SK-N-SH (cell line): ENCODE data around the gene BCAS4. TPM values are rescaled to one million over a fixed set of nuclear protein-coding genes. Genes with fewer than 3 reads are reported as not detected.
"Not testable (repeated sequence)": the region's sequence is repeated elsewhere in the genome, so short reads cannot be mapped to it uniquely, and the experiment has no call there.

ENCODE experiments used
- CTCF ChIA-PET: fragments of 300-600, 350-600 bp; formaldehyde crosslinking; extraction: SDS; loops from one replicate; lab custom pipeline; 2021; lab: Yijun Ruan, JAX
- POLR2A ChIA-PET: fragments of 350-600 bp; sonication (Branson Sonifier 250); formaldehyde crosslinking; extraction: SDS; loops from one replicate; lab custom pipeline; 2020; ENCODE audit warnings: antibody characterized with exemption, inconsistent platforms; lab: Yijun Ruan, JAX
- DNase-seq: peaks from one replicate; pipeline ENCODE4 v3.0.0; 2012
- H2AFZ ChIP-seq: fragments of 200-600 bp; sonication (generic); 2 replicates; pipeline ENCODE4 v1.8.1; 2016; ENCODE audit warnings: antibody characterized with exemption, mild to moderate bottlenecking, low read depth
- H3F3A ChIP-seq: fragments of 200-600 bp; sonication (generic); replicated peaks from 2 replicates; pipeline ENCODE3; 2016; ENCODE audit warnings: antibody characterized with exemption, mild to moderate bottlenecking; ENCODE audit not compliant: insufficient read depth
- H3K27ac ChIP-seq, 2 experiments: fragments of 200-500 bp in 1 of 2; fragments of 200-600 bp in 1 of 2; sonication (Bioruptor generic) in 1 of 2; sonication (generic), shearing (Covaris generic) in 1 of 2; 2 replicates each; pipeline versions ENCODE4 v1.5.1 to v1.6.1; 2014 to 2016; ENCODE audit warnings: low read depth in 2 of 2, inconsistent platforms in 1 of 2, low read length in 1 of 2, mild to moderate bottlenecking in 1 of 2, mixed read lengths in 1 of 2
- H3K27me3 ChIP-seq: fragments of 200-600 bp; sonication (generic), shearing (Covaris generic); 2 replicates; pipeline ENCODE4 v1.6.1; 2016; ENCODE audit warnings: mixed run types; ENCODE audit not compliant: insufficient read depth
- H3K36me3 ChIP-seq, 2 experiments: fragments of 200-500 bp in 1 of 2; fragments of 200-600 bp in 1 of 2; sonication (Bioruptor generic) in 1 of 2; sonication (generic) in 1 of 2; replicated peaks in 1 of 2; 2 replicates each; pipeline versions ENCODE3 to v1.5.1; 2014 to 2016; ENCODE audit warnings: low read length in 1 of 2, mild to moderate bottlenecking in 1 of 2; ENCODE audit not compliant: insufficient read depth in 2 of 2, control insufficient read depth in 1 of 2
- H3K4me1 ChIP-seq, 2 experiments: fragments of 200-500 bp in 1 of 2; fragments of 200-600 bp in 1 of 2; sonication (Bioruptor generic) in 1 of 2; sonication (generic), shearing (Covaris generic) in 1 of 2; 2 replicates each; pipeline versions ENCODE4 v1.5.1 to v1.6.1; 2014 to 2016; ENCODE audit warnings: low read depth in 1 of 2, low read length in 1 of 2, mixed run types in 1 of 2; ENCODE audit not compliant: insufficient read depth in 2 of 2, control insufficient read depth in 1 of 2
- H3K4me2 ChIP-seq: fragments of 200-600 bp; sonication (generic), shearing (Covaris generic); 2 replicates; pipeline ENCODE4 v1.6.1; 2017; ENCODE audit warnings: mixed run types
- H3K4me3 ChIP-seq, 2 experiments: fragments of 200-500 bp in 1 of 2; fragments of 200-600 bp in 1 of 2; sonication (Bioruptor generic) in 1 of 2; sonication (generic), shearing (Covaris generic) in 1 of 2; 2 replicates each; pipeline versions ENCODE4 v1.5.1 to v1.8.1; 2014 to 2016; ENCODE audit warnings: low read depth in 2 of 2, inconsistent platforms in 1 of 2, low read length in 1 of 2, mild to moderate bottlenecking in 1 of 2, mixed read lengths in 1 of 2, moderate library complexity in 1 of 2
- H3K79me2 ChIP-seq: fragments of 200-600 bp; sonication (generic); 2 replicates; pipeline ENCODE4 v1.8.1; 2017; ENCODE audit warnings: mild to moderate bottlenecking; ENCODE audit not compliant: insufficient read depth
- H3K9ac ChIP-seq: fragments of 200-600 bp; sonication (generic); 2 replicates; pipeline ENCODE4 v1.6.1; 2017; ENCODE audit warnings: mixed run types
- H3K9me2 ChIP-seq: fragments of 200-600 bp; sonication (generic); 2 replicates; pipeline ENCODE4 v1.6.1; 2017; ENCODE audit warnings: mixed run types
- H3K9me3 ChIP-seq: fragments of 200-600 bp; sonication (generic); 2 replicates; pipeline ENCODE4 v1.6.1; 2017; ENCODE audit warnings: mixed run types, mild to moderate bottlenecking, moderate library complexity
- H4K20me1 ChIP-seq: fragments of 200-600 bp; sonication (generic); 2 replicates; pipeline ENCODE4 v1.6.1; 2017; ENCODE audit warnings: mild to moderate bottlenecking, mixed run types; ENCODE audit not compliant: insufficient read depth
- CTCF ChIP-seq: fragments of 200-600 bp; sonication (generic); IDR thresholded peaks from 2 replicates; pipeline ENCODE4 v1.6.1; 2017; ENCODE audit warnings: antibody characterized with exemption, mild to moderate bottlenecking, moderate library complexity
- ELF1 ChIP-seq: IDR thresholded peaks from 2 replicates; pipeline ENCODE4 v1.4.0; 2012
- EZH2phosphoT487 ChIP-seq: fragments of 200-600 bp; sonication (generic); IDR thresholded peaks from 2 replicates; pipeline ENCODE4 v1.6.1; 2017; ENCODE audit warnings: low read depth, mixed run types, mild to moderate bottlenecking, antibody characterized with exemption, moderate library complexity, borderline replicate concordance
- FOXJ3 ChIP-seq: sonication (generic); formaldehyde crosslinking; IDR thresholded peaks from 2 replicates; pipeline ENCODE4 v1.5.1; 2020; ENCODE audit warnings: mild to moderate bottlenecking, missing genetic modification reagents
- FOXM1 ChIP-seq: IDR thresholded peaks from 2 replicates; pipeline ENCODE4 v1.4.0; 2012; ENCODE audit warnings: low read depth, mild to moderate bottlenecking
- GABPA ChIP-seq: IDR thresholded peaks from 2 replicates; pipeline ENCODE4 v1.4.0; 2012; ENCODE audit warnings: low read depth, mild to moderate bottlenecking
- JUND ChIP-seq: IDR thresholded peaks from 2 replicates; pipeline ENCODE4 v1.4.0; 2012
- POLR2AphosphoS5 ChIP-seq: IDR thresholded peaks from 2 replicates; pipeline ENCODE4 v1.6.1; 2012; ENCODE audit warnings: low read depth, low read length
- RCOR1 ChIP-seq: fragments of 150-350 bp; IDR thresholded peaks from 2 replicates; pipeline ENCODE4 v1.6.1; 2017; ENCODE audit warnings: antibody characterized with exemption, low read length
- RFX5 ChIP-seq: IDR thresholded peaks from 2 replicates; pipeline ENCODE4 v1.6.1; 2012; ENCODE audit warnings: mild to moderate bottlenecking, improper control_type of control experiment, low read length
- SIN3A ChIP-seq: IDR thresholded peaks from 2 replicates; pipeline ENCODE4 v1.6.1; 2012; ENCODE audit warnings: low read depth, mild to moderate bottlenecking, low read length, moderate library complexity, borderline replicate concordance
- SMC3 ChIP-seq: IDR thresholded peaks from 2 replicates; pipeline ENCODE4 v1.6.1; 2012; ENCODE audit warnings: low read depth, low read length, improper control_type of control experiment
- TEAD4 ChIP-seq: IDR thresholded peaks from 2 replicates; pipeline ENCODE4 v1.4.0; 2012; ENCODE audit warnings: mild to moderate bottlenecking, borderline replicate concordance; ENCODE audit not compliant: insufficient read depth
- YY1 ChIP-seq: IDR thresholded peaks from 2 replicates; pipeline ENCODE4 v1.4.0; 2012; ENCODE audit warnings: low read depth, mild to moderate bottlenecking
- WGBS: methylation state at CpG from one replicate; pipeline ENCODE4 v1.1.6; 2017; ENCODE audit warnings: low lambda C conversion rate; 5-methylcytosine and 5-hydroxymethylcytosine counted together
- polyA plus RNA-seq, 3 experiments: library from polyadenylated mRNA; depleted of rRNA; stranded (reverse); fragments of >200 nt; gene quantifications; 2 replicates each; pipeline ENCODE4 v1.2.3, GENCODE V29; 2012
- TF ChIP-seq, protein P1 (sequence below): IDR thresholded peaks from 2 replicates; pipeline ENCODE4; 2012
- TF ChIP-seq, protein P2 (sequence below): IDR thresholded peaks from 2 replicates; pipeline ENCODE4 v1.4.0; 2012; ENCODE audit warnings: low read depth, borderline replicate concordance
- TF ChIP-seq, protein P3 (sequence below): fragments of 150-350 bp; IDR thresholded peaks from 2 replicates; pipeline ENCODE4 v1.6.1; 2016; ENCODE audit warnings: mild to moderate bottlenecking, low read depth, low read length

BCAS4 gene
- polyA plus RNA-seq, 1 of the 3 experiments (the other 2 are of a cell fraction) = 43.8 TPM

DNA sequence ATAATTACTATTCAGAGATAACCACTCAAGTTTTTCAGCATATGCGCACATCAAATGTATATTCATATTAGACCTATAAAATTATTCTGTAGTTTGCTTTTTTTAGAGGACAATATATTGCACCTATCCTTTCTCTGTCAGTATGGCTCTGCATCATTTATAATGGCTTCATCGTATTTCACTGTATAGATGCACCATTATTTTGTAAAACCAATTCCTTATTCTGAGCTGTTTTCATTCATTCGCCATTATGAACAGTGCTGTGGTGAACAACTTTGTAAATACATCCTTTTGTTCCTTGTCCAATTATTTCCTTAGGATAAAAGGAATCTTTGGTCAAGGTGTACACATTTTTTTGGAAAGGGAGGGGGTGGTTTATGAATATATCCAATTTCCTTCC lies 29.2 kb upstream of the BCAS4 start:
- TF ChIP-seq GABPA = no peak
- TF ChIP-seq TEAD4 = no peak
- no peak for TF ChIP-seq EZH2phosphoT487
- TF ChIP-seq FOXM1 = no peak
- no peak for TF ChIP-seq POLR2AphosphoS5
- TF ChIP-seq, protein P1, sequence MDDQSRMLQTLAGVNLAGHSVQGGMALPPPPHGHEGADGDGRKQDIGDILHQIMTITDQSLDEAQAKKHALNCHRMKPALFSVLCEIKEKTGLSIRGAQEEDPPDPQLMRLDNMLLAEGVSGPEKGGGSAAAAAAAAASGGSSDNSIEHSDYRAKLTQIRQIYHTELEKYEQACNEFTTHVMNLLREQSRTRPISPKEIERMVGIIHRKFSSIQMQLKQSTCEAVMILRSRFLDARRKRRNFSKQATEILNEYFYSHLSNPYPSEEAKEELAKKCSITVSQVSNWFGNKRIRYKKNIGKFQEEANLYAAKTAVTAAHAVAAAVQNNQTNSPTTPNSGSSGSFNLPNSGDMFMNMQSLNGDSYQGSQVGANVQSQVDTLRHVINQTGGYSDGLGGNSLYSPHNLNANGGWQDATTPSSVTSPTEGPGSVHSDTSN = no peak
- no peak for TF ChIP-seq SIN3A
- no peak for TF ChIP-seq ELF1
- no peak for TF ChIP-seq CTCF
- TF ChIP-seq SMC3 = no peak
- TF ChIP-seq RFX5 = no peak
- no peak for TF ChIP-seq JUND
- TF ChIP-seq YY1 = no peak
- no peak for TF ChIP-seq RCOR1
- TF ChIP-seq, protein P2, sequence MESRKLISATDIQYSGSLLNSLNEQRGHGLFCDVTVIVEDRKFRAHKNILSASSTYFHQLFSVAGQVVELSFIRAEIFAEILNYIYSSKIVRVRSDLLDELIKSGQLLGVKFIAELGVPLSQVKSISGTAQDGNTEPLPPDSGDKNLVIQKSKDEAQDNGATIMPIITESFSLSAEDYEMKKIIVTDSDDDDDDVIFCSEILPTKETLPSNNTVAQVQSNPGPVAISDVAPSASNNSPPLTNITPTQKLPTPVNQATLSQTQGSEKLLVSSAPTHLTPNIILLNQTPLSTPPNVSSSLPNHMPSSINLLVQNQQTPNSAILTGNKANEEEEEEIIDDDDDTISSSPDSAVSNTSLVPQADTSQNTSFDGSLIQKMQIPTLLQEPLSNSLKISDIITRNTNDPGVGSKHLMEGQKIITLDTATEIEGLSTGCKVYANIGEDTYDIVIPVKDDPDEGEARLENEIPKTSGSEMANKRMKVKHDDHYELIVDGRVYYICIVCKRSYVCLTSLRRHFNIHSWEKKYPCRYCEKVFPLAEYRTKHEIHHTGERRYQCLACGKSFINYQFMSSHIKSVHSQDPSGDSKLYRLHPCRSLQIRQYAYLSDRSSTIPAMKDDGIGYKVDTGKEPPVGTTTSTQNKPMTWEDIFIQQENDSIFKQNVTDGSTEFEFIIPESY = no peak
- TF ChIP-seq FOXJ3 (CRISPR knock-in tag) = no peak
- TF ChIP-seq, protein P3, sequence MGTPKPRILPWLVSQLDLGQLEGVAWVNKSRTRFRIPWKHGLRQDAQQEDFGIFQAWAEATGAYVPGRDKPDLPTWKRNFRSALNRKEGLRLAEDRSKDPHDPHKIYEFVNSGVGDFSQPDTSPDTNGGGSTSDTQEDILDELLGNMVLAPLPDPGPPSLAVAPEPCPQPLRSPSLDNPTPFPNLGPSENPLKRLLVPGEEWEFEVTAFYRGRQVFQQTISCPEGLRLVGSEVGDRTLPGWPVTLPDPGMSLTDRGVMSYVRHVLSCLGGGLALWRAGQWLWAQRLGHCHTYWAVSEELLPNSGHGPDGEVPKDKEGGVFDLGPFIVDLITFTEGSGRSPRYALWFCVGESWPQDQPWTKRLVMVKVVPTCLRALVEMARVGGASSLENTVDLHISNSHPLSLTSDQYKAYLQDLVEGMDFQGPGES = no peak
- no peak overlapping the region for H3K4me3 ChIP-seq
- no peaks in the 10 kb centered on the region for H3K9me3 ChIP-seq
- no peak for DNase-seq
- H3K9ac ChIP-seq = no peak overlapping the region
- 70% methylated on average over 3 of the region's 3 CpGs for WGBS
- H3K4me1 ChIP-seq = peaks cover 10 to 30% of the 10 kb centered on the region in 2 experiments; a peak in 3 of 4 replicates
- CTCF ChIA-PET = interaction anchor here (0.9 to 1.4 kb wide), 3 partner anchors 14 to 115 kb away, joined by 3 to 4 read pairs (median 4); no protein-coding TSS in a partner anchor
- H3K36me3 ChIP-seq = no peaks in the 10 kb centered on the region
- no peak overlapping the region for H3K27ac ChIP-seq
- H3K9me2 ChIP-seq = no peaks in the 10 kb centered on the region
- no peaks in the 10 kb centered on the region for H3K27me3 ChIP-seq
- POLR2A ChIA-PET = no interaction called here
- H4K20me1 ChIP-seq = no peaks in the 10 kb centered on the region
- H3K79me2 ChIP-seq = no peaks in the 10 kb centered on the region
- no peak overlapping the region for H3K4me2 ChIP-seq
- peaks cover 21% of the 10 kb centered on the region for H3F3A ChIP-seq
- no peak overlapping the region for H2AFZ ChIP-seq

DNA sequence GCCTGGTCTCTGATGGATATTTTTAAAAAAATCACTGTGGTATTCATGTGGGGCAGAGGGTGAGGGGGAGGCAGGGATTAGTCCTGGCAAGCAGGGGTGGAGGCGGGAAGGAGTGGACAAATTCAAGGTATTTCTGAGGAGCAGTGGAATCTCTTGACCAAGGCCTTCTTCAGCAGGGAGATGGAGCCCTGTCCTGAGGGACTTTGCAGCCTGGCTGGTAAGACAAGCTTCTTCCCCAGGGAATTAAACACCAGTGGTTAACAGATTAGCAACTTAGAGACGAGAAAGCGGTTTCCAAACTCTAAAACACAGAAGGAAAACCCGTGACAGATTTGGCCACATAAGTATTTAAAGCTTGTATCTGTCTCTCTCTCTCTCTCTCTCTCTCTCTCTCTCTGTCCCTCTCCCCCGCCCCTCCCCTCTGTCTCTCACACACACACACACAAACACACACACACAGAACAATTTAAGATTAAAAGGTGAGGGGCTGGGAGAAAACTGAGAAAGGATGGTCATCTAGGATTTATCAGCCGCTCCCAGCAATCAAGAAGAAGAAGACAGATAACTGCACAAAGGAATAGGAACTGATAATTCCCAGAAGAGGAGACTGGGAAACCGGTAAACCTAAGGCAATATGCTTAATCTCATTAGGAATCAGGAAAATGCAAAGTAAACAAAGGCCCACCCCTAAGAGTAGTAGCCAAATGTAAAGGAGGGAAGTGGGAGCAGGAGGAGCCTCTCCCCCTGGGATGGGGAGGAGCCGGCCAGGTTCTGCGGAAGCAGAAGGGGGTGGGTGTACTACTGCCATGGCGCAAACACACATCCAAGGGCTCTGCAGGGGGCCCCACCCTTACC lies 27.7 kb upstream of the BCAS4 start:
- CTCF ChIA-PET = interaction anchor here (1.2 to 2.1 kb wide), 3 partner anchors 18 to 28 kb away, joined by 3 to 8 read pairs (median 6); partner anchors contain the start of gene BCAS4
- WGBS = 79% methylated on average over 7 of the region's 10 CpGs

DNA sequence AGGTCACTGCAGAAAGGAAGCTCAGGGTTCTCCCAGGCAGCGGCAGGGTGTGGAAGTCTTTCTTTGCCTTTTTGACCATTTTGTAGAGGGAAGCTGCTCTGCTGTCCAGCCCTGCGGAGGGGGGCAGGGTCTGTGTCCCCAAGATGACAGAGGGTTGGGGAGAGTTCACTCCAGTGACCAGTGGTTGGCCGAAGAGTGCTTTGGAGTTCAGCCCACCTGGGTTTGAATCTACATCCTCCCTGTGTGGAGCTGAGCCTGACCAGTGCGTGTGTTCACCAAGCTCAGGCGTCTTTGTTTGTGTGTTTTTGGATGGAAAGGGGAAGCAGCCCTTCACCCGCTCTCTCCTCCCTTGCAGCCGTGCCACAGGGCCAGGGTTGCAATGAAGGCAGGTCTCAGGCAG lies 25.9 kb upstream of the BCAS4 start:
- POLR2A ChIA-PET, H3K79me2 ChIP-seq, H3K4me3 ChIP-seq, H2AFZ ChIP-seq, DNase-seq, H3K36me3 ChIP-seq, CTCF ChIA-PET, H3K27ac ChIP-seq, H3K9ac ChIP-seq, H3K27me3 ChIP-seq, H3K4me2 ChIP-seq, H3K9me3 ChIP-seq, H3F3A ChIP-seq, H3K9me2 ChIP-seq, H4K20me1 ChIP-seq: not testable (repeated sequence)
- H3K4me1 ChIP-seq = peaks cover 0 to 17% of the 10 kb centered on the region in 2 experiments; a peak in 1 of 4 replicates
- WGBS = 79% methylated on average over 6 of the region's 7 CpGs

More for the DNA sequence above, 27.7 kb upstream of the BCAS4 start:
- H3K79me2 ChIP-seq, H3K4me3 ChIP-seq, H3K36me3 ChIP-seq, H3F3A ChIP-seq, H3K9me3 ChIP-seq, H3K9me2 ChIP-seq, H3K9ac ChIP-seq, DNase-seq, H3K27ac ChIP-seq, H3K27me3 ChIP-seq, H3K4me2 ChIP-seq, H4K20me1 ChIP-seq: not testable (repeated sequence)
- POLR2A ChIA-PET = interaction anchor here (0.7 kb wide), 1 partner anchor 23 kb away, joined by 3 read pairs; no protein-coding TSS in a partner anchor
- Histone ChIP-seq H3K4me1 (peaks cover 7 to 25% of the 10 kb centered on the region in 2 experiments; a peak in 3 of 4 replicates), H2AFZ (peak overlapping the region; percentile 29; the same call in 1 of the 2 replicates)
